K562 (cell line): ENCODE measurements around the gene RPH3AL. TPM values are rescaled to one million over a fixed set of nuclear protein-coding genes. Genes with fewer than 3 reads are reported as not detected.

Source experiments
- ATAC-seq: fragments of 200-7000 bp; cut with Tn5 transposase; 3 replicates; pipeline ENCODE4 v1.9.1; 2020; ENCODE audit warnings: moderate library complexity
- BruUV-seq: library from RNA; stranded (reverse); fragments of 400-500 nt; replicated peaks from 2 replicates; lab custom pipeline; 2021; lab: Mats Ljungman, UMichigan
- CTCF ChIA-PET: fragments of 300-600 bp; formaldehyde crosslinking; extraction: SDS; loops from one replicate; lab custom pipeline; 2021; ENCODE audit warnings: low intra/inter-chr PET ratio; lab: Yijun Ruan, JAX
- POLR2A ChIA-PET: fragments of 300-600, 350-650 bp; sonication (Branson Sonifier 250); formaldehyde crosslinking; extraction: SDS; loops from one replicate; lab custom pipeline; 2021; ENCODE audit warnings: antibody characterized with exemption, inconsistent platforms; lab: Yijun Ruan, JAX
- DNase-seq, 4 experiments: peaks; one replicate each; pipeline versions ENCODE4 v3.0.0 to v3.0.0-alpha.2; 2011 to 2018; ENCODE audit warnings: low spot score in 3 of 4, mixed read lengths in 3 of 4; ENCODE audit errors: extremely low read depth in 1 of 4
- FAIRE-seq: peaks from 2 replicates; lab custom pipeline; 2011; peaks lifted over from hg19 to GRCh38; lab: Jason Lieb, UNC
- H2AFZ ChIP-seq: 2 replicates; pipeline ENCODE4 v1.6.0; 2011; ENCODE audit warnings: low read depth, low read length, control low read depth, inconsistent platforms
- H3K27ac ChIP-seq: fragments of 200-600 bp; 3 replicates; pipeline ENCODE4 v1.8.0; 2011; ENCODE audit warnings: low read depth, mild to moderate bottlenecking, control low read depth, inconsistent platforms, low read length, moderate library complexity, mixed read lengths; ENCODE audit errors: extremely low read depth
- H3K27me3 ChIP-seq, 2 experiments: fragments of 300-600 bp in 1 of 2; 2 replicates in 1 of 2; 3 replicates in 1 of 2; pipeline versions ENCODE4 v1.6.0 to v1.8.0; 2011; ENCODE audit warnings: inconsistent platforms in 2 of 2, low read length in 2 of 2, mild to moderate bottlenecking in 1 of 2, mixed read lengths in 1 of 2, moderate library complexity in 1 of 2; ENCODE audit not compliant: control insufficient read depth in 2 of 2, insufficient read depth in 2 of 2
- H3K36me3 ChIP-seq: fragments of 300-600 bp; 3 replicates; pipeline ENCODE4 v1.8.0; 2011; ENCODE audit warnings: mild to moderate bottlenecking, low read length, inconsistent platforms; ENCODE audit not compliant: control insufficient read depth, insufficient read depth
- H3K4me1 ChIP-seq, 2 experiments: fragments of 200-600 bp in 1 of 2; replicated peaks in 1 of 2; 2 replicates in 1 of 2; 3 replicates in 1 of 2; pipeline versions ENCODE4 v1.5.1 to v1.8.0; 2011; ENCODE audit warnings: inconsistent platforms in 2 of 2, low read length in 2 of 2, mild to moderate bottlenecking in 1 of 2, mixed read lengths in 1 of 2, moderate library complexity in 1 of 2; ENCODE audit not compliant: control insufficient read depth in 2 of 2, insufficient read depth in 2 of 2
- H3K4me2 ChIP-seq: 2 replicates; pipeline ENCODE4 v1.6.1; 2011; ENCODE audit warnings: low read length, control low read depth, inconsistent platforms, mixed read lengths; ENCODE audit not compliant: insufficient read depth
- H3K4me3 ChIP-seq: fragments of 200-600 bp; sonication (generic), shearing (Covaris generic); 2 replicates; pipeline ENCODE4 v1.5.1; 2016; ENCODE audit warnings: control low read depth, inconsistent platforms
- H3K79me2 ChIP-seq: fragments of 200-600 bp; 3 replicates; pipeline ENCODE4 v1.8.0; 2011; ENCODE audit warnings: low read length, inconsistent platforms; ENCODE audit not compliant: control insufficient read depth, insufficient read depth
- H3K9ac ChIP-seq, 2 experiments: 2 replicates each; pipeline versions ENCODE4 v1.6.0 to v1.6.1; 2011; ENCODE audit warnings: low read depth in 2 of 2, low read length in 2 of 2, control low read depth in 1 of 2, inconsistent platforms in 1 of 2, mild to moderate bottlenecking in 1 of 2, mixed read lengths in 1 of 2; ENCODE audit not compliant: insufficient read depth in 1 of 2
- H3K9me1 ChIP-seq: one replicate; pipeline ENCODE4 v1.6.0; 2011; ENCODE audit warnings: inconsistent platforms, mild to moderate bottlenecking, low read length, moderate library complexity; ENCODE audit not compliant: control insufficient read depth, insufficient read depth
- H3K9me3 ChIP-seq: replicated peaks from 2 replicates; pipeline ENCODE4 v1.5.1; 2011; ENCODE audit warnings: low read depth, low read length, inconsistent platforms; ENCODE audit not compliant: control insufficient read depth, insufficient read depth
- H4K20me1 ChIP-seq: replicated peaks from 2 replicates; pipeline ENCODE4 v1.6.1; 2011; ENCODE audit warnings: low read length, inconsistent platforms, mixed read lengths; ENCODE audit not compliant: control insufficient read depth, insufficient read depth
- ARNT ChIP-seq, 2 experiments: fragments of 450-650 bp; IDR thresholded peaks; 2 replicates each; pipeline ENCODE4 v1.6.1; 2016; ENCODE audit warnings: mild to moderate bottlenecking in 1 of 2
- BCOR ChIP-seq: fragments of 450-650 bp; IDR thresholded peaks from 2 replicates; pipeline ENCODE4 v1.6.1; 2016
- BHLHE40 ChIP-seq: IDR thresholded peaks from 2 replicates; pipeline ENCODE4 v1.6.1; 2011; ENCODE audit warnings: low read length, improper control_type of control experiment
- HDAC2 ChIP-seq: fragments of 450-650 bp; IDR thresholded peaks from 2 replicates; pipeline ENCODE4 v1.6.1; 2016; ENCODE audit warnings: mild to moderate bottlenecking
- KDM4B ChIP-seq, 2 experiments: fragments of 450-650 bp in 1 of 2; sonication (generic) in 1 of 2; IDR thresholded peaks; 2 replicates each; pipeline ENCODE4 v1.6.1; 2016 to 2017; ENCODE audit warnings: borderline replicate concordance in 2 of 2, antibody characterized with exemption in 1 of 2, low read depth in 1 of 2, mild to moderate bottlenecking in 1 of 2
- KLF10 ChIP-seq: fragments of 250-450 bp; sonication (Bioruptor Pico); IDR thresholded peaks from 2 replicates; pipeline ENCODE4 v1.6.1; 2021; ENCODE audit warnings: matching md5 sums
- NFE2L1 ChIP-seq: fragments of 450-650 bp; IDR thresholded peaks from 2 replicates; pipeline ENCODE4 v1.6.1; 2016; ENCODE audit warnings: missing genetic modification characterization, low read depth, mild to moderate bottlenecking, missing compliant biosample characterization, moderate library complexity, borderline replicate concordance
- POLR2H ChIP-seq: IDR thresholded peaks from 2 replicates; pipeline ENCODE4 v1.6.1; 2016; ENCODE audit warnings: missing genetic modification characterization, low read depth, mild to moderate bottlenecking, control low read depth, missing compliant biosample characterization, moderate library complexity
- SAP30 ChIP-seq: fragments of 200-600 bp; sonication (generic); IDR thresholded peaks from 2 replicates; pipeline ENCODE4 v1.6.1; 2012; ENCODE audit warnings: borderline replicate concordance, low read depth, mild to moderate bottlenecking, moderate library complexity, low read length, control low read depth, inconsistent platforms; ENCODE audit not compliant: insufficient read depth, poor library complexity, severe bottlenecking
- SFPQ ChIP-seq: fragments of 200-400 bp; formaldehyde crosslinking; IDR thresholded peaks from 2 replicates; pipeline ENCODE4 v1.6.1; 2017; ENCODE audit warnings: mild to moderate bottlenecking, low read depth, low read length, moderate library complexity
- U2AF1 ChIP-seq: fragments of 200-400 bp; formaldehyde crosslinking; optimal IDR thresholded peaks from 2 replicates; pipeline ENCODE3; 2017; ENCODE audit warnings: mild to moderate bottlenecking, low read depth, low read length, moderate library complexity
- VEZF1 ChIP-seq: fragments of 200-800 bp; sonication (Bioruptor generic); IDR thresholded peaks from 2 replicates; pipeline ENCODE4 v1.6.1; 2017; ENCODE audit warnings: missing genetic modification characterization, missing compliant biosample characterization
- ZNF133 ChIP-seq: fragments of 250-450 bp; sonication (Bioruptor Pico); IDR thresholded peaks from 2 replicates; pipeline ENCODE4 v1.4.0; 2020; ENCODE audit warnings: mild to moderate bottlenecking
- ZNF140 ChIP-seq: fragments of 250-450 bp; sonication (Bioruptor Pico); IDR thresholded peaks from 2 replicates; pipeline ENCODE4 v1.8.0; 2021; ENCODE audit warnings: moderate library complexity, mild to moderate bottlenecking, inconsistent platforms
- ZNF174 ChIP-seq: fragments of 250-450 bp; sonication (Bioruptor Pico); IDR thresholded peaks from 2 replicates; pipeline ENCODE4 v1.4.0; 2020; ENCODE audit warnings: mild to moderate bottlenecking
- ZNF23 ChIP-seq: fragments of 250-450 bp; sonication (Bioruptor Pico); IDR thresholded peaks from 2 replicates; pipeline ENCODE4 v1.4.0; 2020; ENCODE audit warnings: mild to moderate bottlenecking
- ZNF445 ChIP-seq: fragments of 250-450 bp; sonication (Bioruptor Pico); IDR thresholded peaks from 2 replicates; pipeline ENCODE4 v1.4.0; 2020; ENCODE audit warnings: low read depth, mild to moderate bottlenecking, moderate library complexity
- WGBS: fragments of 100-300 bp; shearing (Covaris generic); methylation state at CpG from one replicate; pipeline ENCODE4 v1.1.6; 2016; ENCODE audit warnings: low coverage, mixed read lengths; ENCODE audit not compliant: insufficient coverage; ENCODE audit errors: missing lambda C conversion rate; 5-methylcytosine and 5-hydroxymethylcytosine counted together
- in situ Hi-C: fragments of 300-500 bp; cut with MboI; formaldehyde crosslinking; loops from 4 replicates; pipeline ENCODE4 v1.15.0; 2018; ENCODE audit warnings: inconsistent platforms, mixed read lengths
- intact Hi-C: fragments of 100-400 bp; cut with micrococcal nuclease; formaldehyde crosslinking; loops from 2 replicates; pipeline ENCODE4 v1.14.2; 2022
- polyA plus RNA-seq, 8 experiments: library from polyadenylated mRNA; depleted of rRNA in 4 of 8; stranded (reverse) in 5 of 8; unstranded in 3 of 8; fragments of >200 nt; fragmentation: Nextera tagmentation in 2 of 8; fragmentation: Illumina TruSeq in 1 of 8; extraction: Ambion mirVana in 2 of 8; extraction: Trizol in 1 of 8; gene quantifications; 2 replicates each; pipeline versions ENCODE4 v1.2.1 to v1.2.3, GENCODE V29; 2011 to 2014; ENCODE audit warnings: inconsistent platforms in 1 of 8, missing spikeins in 1 of 8
- total RNA-seq, 7 experiments: library from RNA; depleted of rRNA in 6 of 7; stranded (reverse); fragments of >200 nt in 6 of 7; fragmentation: Illumina TruSeq in 2 of 7; extraction: Trizol in 2 of 7; gene quantifications; 2 replicates each; pipeline versions ENCODE4 v1.2.1 to v1.2.3, GENCODE V29; 2011 to 2021; ENCODE audit warnings: low replicate concordance in 1 of 7

Gene RPH3AL
- total and polyA plus RNA-seq, 9 of the 15 experiments (the other 6 are each of a cell fraction or from before 2014, with no cell fraction given), result 0.18 to 1.7 (median 0.39) TPM

- ATAC-seq (no peak), FAIRE-seq (no peak), DNase-seq (no peak)
- TF ChIP-seq ARNT (IDR thresholded peaks at IDR 0.05) (no peak), HDAC2 (no peak), BHLHE40 (no peak), KLF10 (CRISPR knock-in tag) (no peak), VEZF1 (CRISPR knock-in tag) (no peak), POLR2H (tag) (no peak), ZNF23 (CRISPR knock-in tag) (no peak), ZNF133 (no peak), ZNF445 (no peak), NFE2L1 (tag) (no peak), KDM4B (IDR thresholded peaks at IDR 0.05; ENCODE audit: borderline replicate concordance in 2 of 2, low read depth in 1 of 2) (no peak), ZNF174 (CRISPR knock-in tag) (no peak), SFPQ (no peak), BCOR (no peak), U2AF1 (no peak), ZNF140 (CRISPR knock-in tag) (no peak), SAP30 (no peak)
- Histone ChIP-seq H3K4me1 (no peaks in the 10 kb centered on the region), H3K79me2 (no peaks in the 10 kb centered on the region), H3K9me1 (no peaks in the 10 kb centered on the region), H3K36me3 (no peaks in the 10 kb centered on the region), H3K27ac (no peak overlapping the region), H3K4me3 (no peak overlapping the region), H2AFZ (no peak overlapping the region), H4K20me1 (no peaks in the 10 kb centered on the region), H3K9me3 (no peaks in the 10 kb centered on the region), H3K9ac (no peak overlapping the region), H3K27me3 (no peaks in the 10 kb centered on the region; a peak in 1 of 5 replicates), H3K4me2 (no peak overlapping the region)
- WGBS, result 16% methylated on average over 4 of the region's 5 CpGs
- POLR2A ChIA-PET, result no interaction called here
- intact Hi-C loops (no loop called here), in situ Hi-C loops (no loop called here)
- BruUV-seq, result no TSS peak
- CTCF ChIA-PET, result no interaction called here
These were observed 25.5 kb upstream of the RPH3AL start for GRCh38 chr17:378068-378467.
